HG03521 (cell line): ENCODE data around the gene ELOF1.
A peak's percentile ranks its signal among the peaks of the same experiment; 100 is the strongest.

ENCODE experiments used
- ATAC-seq: cut with Tn5 transposase; IDR thresholded peaks from one replicate; pipeline ENCODE4 v1.9.1; 2021; ENCODE audit warnings: mild to moderate bottlenecking, moderate library complexity; ENCODE audit not compliant: unreplicated experiment

Gene ELOF1

DNA sequence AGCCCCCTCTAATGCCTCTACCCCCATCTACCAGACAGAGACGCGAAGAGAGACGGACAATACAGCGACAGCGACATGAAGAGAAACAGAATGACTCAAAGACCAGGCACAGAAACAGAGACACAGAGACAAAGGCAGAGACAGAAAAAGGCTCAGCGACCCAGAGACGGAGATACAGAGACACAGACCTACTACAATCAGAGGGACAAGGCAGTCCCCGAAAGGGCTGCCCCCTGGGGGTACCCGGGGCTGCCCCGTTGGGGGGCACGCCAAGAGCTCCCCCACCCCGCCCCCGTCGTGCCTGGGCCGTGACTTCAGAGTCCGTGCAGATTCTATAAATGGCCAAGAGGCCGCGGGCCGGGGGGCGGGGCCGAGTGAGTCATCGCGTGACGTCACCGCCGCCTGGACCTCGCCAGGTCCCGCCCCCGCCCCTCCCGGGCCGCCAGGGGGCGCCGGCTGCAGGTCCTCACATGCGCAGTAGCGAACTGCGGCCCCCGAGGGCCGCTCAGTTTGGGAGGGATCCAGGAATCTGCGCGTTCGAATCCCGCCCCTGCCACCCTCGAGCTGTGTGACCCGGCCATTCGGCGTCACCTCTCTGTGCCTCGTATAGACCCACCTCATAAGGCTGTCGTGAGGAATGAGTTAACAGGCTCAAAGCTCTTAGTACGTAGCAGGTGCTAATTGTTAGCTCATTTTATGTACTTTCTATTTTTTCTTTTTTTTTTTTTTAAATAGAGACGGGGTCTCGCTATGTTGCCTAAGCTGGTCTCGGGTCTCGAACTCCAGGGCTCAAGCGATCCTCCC, 23.0 kb downstream of the ELOF1 start:
- ATAC-seq, result no peak

DNA sequence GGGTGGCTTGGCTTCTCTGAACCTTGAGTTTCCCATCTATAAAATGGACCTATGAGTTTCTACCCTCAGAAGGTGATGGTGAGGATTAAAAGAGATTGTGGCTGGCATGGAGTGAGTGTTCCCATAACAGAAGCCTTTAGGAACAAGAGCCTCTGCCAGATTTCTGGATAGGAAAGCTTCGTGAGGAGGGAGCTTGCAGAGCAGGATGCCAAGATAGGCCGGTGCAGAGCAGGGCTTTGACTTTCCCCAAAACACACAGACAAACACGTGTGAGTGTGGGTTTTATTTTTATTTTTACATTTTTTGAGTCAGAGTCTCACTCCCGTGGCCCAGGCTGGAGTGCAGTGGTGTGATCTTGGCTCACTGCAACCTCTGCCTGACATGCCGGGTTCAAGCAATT, 24.1 kb downstream of the ELOF1 start:
- ATAC-seq, result no peak

DNA sequence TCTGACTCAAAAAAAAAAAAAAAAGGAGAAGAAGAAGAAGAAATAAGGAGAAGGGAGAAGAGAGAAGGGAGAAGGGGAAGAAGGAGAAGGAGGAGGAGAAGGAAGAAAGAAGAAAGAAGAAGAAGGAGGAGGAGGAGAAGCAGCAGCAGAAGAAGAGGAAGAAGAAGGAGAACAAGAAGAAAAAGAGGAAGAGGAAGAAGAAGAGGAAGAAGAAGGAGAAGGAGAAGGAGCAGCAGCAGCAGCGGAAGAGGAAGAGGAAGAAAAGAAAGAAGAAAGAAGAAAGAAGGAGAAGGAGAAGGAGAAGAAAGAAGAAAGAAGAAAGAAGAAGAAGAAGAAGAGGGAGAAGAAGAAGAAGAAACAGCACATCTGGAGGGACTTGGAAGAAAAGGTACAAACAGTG, 24.5 kb downstream of the ELOF1 start:
- ATAC-seq, result no peak

DNA sequence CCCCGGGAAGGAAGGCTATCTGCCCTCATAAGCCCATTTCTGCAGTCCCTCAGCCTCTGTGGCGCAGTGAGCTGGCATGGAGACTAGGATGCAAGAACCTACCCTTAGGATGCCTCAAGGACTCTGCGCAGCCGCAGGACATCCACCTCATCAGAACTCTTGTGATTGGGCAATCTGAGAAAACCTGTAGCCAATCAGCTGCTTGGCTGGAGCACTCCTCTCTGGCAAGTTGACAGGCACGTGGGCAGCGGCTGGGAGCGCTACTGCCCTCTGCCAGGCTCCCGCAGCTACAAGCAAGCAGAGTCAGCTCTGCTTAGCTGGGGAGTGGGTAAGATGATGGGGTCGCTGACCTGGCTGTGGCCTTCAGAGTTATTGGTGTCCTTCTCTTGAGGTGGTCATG, 28.6 kb downstream of the ELOF1 start:
- ATAC-seq, result no peak

DNA sequence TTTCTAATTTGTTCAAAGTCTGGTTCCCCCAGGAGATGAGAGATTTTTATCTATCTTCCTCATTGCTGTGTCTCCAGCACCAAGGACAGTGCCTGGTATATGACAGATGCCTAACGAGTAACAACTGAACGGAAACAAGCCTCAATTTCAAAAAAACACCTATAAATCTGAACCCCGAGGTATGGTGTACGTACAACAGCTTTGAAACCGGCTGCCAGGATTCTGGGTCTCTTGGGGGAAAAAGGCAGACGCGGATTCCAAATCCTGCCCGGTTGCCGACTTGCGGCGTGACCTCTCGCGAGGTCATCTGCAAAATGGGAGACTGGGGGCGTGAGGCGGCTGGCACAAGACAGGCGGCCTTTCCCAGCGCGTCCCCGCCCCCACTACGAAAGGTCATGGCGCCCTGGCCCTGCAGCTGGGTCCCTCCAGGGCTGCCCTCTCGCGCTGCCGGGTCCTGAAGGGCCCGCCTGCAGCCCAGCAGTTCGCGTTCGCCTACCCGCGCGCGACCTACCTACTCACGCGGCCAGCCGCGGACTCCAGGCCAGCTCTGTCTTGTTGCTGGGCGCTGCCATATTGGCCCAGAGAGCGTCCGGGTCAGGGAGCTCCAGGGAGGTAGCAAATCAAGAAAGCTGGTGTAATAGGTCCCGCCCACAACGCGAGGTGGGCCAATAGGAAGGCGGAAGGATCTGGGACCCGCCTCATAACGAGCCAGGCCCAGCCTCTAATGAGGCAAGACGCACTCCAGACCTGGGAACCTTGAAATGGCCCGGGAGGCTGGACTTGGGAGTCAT, 30.3 kb downstream of the ELOF1 start, which contains the start of gene ECSIT:
ECSIT (minus strand) TSS at position 584 of the 791 bp plus-strand sequence. CDS start 9,964 bp downstream, outside the sequence.
- ATAC-seq, result peak; percentile 96

DNA sequence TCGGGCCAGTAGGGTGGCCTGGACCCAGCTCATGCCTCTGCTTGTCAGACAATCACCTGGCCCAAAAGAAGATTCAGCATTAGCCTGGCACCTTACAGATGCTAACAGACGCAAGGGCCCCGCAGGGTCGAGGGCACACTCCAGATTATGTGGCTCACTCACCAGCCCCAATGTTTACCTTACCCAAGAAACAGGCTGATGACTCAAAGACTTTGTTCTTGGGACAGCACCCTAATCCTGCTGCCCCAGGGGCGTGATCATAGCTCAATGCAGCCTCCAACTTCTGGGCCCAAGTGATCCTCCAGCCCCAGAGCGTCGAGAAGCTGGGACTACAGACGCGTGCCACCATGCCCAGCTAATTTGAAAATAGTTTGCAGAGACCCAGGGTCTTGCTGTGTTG, 39.9 kb downstream of the ELOF1 start:
- no peak for ATAC-seq

DNA sequence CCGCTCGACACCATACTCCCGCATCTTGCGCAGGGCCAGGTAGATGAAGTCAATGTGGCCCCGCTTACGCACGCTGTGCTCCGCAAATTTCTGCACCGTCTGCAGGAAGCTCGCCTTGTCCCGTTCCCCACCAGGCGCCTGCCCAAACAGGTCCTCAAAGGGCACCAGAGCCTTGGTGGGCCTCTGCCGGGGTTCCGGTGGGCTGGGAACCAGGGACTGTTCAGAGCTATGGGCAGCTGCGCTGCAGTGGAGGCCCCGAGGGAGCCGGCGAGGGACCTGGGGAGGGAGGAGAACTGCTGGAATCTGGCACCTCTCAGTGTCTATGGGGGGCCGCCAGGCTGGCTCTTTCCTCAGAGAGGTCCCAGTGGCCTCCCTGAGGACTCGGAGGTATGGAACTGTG, 45.1 kb downstream of the ELOF1 start:
- no peak for ATAC-seq

DNA sequence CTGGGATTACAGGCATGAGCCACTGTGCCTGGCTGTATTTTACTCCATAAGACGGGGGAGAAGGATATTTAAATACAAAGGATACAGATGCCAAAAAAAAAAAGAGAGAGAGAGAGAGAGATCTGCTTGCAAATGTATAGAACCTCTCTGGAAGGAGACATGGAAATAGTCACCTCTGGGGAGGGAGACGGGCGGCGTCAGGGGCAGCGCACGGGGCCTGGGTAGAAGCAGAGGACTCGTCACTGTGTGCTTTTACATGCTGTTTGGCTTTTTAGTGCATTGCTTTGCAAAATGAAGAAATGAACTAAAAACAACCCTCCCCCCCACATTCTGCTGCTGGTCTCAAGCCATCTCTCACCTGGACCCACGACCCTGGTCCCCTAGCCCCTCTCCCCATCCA, 48.6 kb downstream of the ELOF1 start:
- ATAC-seq, result no peak

DNA sequence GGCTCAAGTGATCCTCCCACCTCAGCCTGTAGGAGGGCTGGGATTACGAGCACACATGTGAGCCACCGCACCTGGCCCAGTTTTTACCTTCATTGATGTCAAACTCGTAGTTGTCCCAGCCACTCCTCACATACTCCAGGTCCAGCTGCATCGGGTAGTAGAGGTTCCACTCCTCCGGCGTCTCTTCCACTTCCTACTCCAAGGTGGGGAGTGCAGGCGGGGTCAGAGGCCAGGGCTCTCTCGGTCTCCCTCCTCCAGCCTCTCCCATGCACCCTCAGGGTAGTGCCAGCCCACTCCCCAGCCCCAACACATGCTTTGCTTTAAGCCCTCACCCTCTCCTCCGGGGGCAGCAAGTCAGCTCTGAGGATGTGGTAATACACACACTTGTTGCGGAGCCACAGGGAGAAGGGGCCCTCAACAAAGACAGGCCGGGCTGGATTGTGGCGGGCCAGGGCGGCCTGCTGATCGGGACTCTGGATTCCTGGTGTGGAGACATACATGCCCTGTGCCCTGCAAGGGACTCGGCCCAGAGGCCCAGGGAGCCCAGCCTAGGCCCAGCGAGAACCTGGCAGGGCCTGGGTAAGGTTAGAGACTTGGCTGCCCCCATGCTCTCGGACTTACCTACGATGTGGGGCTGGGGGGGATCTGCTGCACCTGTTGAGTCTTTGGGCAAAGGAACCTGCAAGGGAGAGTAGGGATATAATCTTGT, 51.5 kb downstream of the ELOF1 start:
- no peak for ATAC-seq

DNA sequence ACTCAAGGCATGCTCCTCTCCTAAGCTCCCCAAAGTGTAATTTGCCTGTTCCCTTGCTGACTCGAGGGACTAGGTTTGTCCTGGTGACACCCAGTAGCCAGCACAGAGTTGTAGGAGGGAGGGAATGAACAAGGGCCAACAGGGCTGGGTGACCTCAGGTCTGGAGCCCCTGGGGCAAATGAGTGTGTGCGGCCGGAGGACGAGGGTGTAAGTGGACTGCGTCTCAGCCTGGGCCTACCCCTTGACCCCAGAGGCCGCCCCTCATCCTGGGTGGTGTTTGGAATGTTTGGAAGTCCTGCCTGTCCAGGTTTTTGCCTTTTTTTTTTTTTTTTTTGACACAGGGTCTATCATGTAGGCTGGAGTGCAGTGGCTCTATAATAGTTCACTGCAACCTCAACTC, 52.1 kb downstream of the ELOF1 start:
- no peak for ATAC-seq

DNA sequence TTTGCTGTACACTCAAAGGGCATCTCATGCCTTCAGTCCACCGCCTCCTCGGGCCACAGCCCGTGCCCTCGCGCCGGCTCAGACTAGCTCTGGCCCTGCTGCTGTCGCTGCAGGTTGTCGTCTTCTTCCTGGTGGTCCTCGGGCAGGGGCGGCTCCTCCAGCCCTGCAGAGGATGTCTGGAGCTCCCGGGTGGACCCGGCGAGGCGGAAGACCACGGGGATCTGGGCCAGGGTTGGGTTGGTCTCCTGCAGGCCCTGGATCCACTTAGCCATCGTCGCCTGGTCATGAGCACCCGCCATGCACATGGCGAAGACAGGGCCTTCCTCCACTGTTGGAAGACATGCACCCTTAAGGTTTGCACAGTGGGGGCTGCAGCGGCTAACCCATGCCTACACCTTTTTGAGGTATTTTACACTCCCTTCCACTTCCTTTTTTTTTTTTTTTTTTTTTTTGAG, 52.9 kb downstream of the ELOF1 start:
- ATAC-seq, result peak; percentile 23

DNA sequence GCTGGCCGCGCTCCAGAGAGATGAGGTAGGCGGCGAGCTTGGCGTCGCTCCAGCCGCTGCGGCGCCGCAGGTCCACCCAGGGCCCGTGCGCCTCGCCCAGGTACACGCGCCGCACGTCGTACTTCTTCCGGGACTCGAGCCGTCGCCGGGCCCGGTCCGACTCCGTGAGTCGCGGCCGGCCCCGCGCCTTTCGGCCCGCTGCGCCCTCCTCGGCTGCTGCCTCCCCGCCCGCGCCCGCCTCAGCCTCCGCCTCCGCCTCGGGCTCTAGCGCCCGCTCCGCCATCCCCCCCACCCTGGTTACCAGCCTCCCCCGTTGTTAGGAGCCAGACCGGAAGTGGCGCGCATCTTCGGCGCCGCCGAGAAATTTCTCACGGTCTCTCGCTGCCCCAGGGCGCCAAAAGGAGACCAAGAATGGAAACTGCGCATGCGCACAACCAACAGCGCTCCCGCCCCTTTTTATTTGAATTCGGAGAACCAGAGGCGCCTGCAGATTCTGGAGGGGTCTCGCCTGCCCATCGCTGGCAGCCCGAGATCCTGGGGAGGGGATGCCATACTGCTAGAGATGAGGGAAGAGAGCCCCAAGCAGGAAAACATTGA, 53.4 kb downstream of the ELOF1 start, which contains the start of gene ZNF653:
ZNF653 (minus strand) TSS at position 336 of the 597 bp plus-strand sequence; CDS start at position 283, 53 bp downstream.
- peak; percentile 41 for ATAC-seq

DNA sequence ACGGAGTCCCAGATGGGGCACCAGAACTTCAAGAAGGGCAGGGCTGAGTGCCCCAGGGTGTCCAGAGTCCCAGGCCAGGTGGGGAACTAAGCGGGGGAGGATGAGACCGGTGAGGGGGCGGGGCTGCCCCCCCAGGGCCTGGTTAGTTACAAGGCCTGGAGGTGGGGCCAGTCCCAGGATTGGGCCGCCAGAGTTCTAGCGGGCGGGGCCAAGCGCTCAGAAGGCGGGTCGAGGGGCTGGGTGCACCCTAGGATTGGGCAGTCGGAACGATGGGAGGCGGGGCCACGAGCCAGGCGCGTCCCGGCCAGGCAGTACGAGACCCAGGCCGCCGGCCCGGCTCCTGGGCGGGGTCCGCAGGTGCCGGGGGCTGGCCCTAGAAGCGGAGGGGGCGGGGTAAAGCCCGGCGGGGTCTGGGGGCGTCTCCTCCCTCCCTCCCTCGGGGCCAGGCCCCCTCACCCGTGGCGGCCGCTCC, 54.0 kb downstream of the ELOF1 start:
- ATAC-seq, result peak; percentile 82

DNA sequence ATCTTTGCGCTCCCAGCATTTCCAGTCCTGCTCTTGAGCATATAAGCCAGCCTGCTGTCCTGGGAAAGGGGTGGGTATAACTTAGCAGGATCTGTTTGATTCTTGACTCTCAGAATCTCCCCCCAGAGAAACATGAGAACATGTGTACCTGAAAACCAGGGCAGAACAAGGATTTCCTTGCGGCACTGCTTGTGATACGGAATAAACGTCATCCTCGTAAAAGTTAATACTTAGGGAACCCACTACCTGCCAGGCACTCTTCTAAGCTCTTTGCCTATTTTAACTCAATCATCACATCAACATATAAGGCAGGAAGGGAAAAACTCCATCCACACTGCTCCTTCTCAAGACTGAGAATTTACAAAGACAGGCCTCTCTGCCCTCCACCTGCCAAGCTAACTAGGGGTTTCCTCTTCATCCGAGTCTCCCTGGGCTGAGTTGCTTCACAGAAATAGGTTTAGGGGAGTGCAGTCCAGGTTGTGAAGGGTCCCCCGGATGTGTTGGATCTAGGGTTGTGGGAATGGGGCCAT, 54.5 kb downstream of the ELOF1 start:
- ATAC-seq, result no peak
